ENCODE measurements around the gene GLIS1. TPM values are rescaled to one million over a fixed set of nuclear protein-coding genes. Genes with fewer than 3 reads are reported as not detected.

The GLIS1 gene
- total RNA-seq, 1 donor from 2014 or later, result 1.6 TPM

- Mint-ChIP-seq H3K4me3 (no peak overlapping the region), H3K27me3 (ENCODE audit: low read depth) (peaks cover 6% of the 10 kb centered on the region), H3K9me3 (no peaks in the 10 kb centered on the region), H3K36me3 (no peaks in the 10 kb centered on the region), H3K27ac (no peak overlapping the region), H3K4me1 (peaks cover 21% of the 10 kb centered on the region)
- DNase-seq (ENCODE audit: low spot score in 2 of 2, unreplicated experiment in 2 of 2), result no peak
- no peak for TF ChIP-seq CTCF (IDR thresholded peaks at IDR 0.05; ENCODE audit: unreplicated experiment)
These were observed 78.3 kb downstream of the GLIS1 start for GRCh38 chr1:53660666-53661065.

GRCh38 chr1:53659436-53659835 lies 79.5 kb downstream of the GLIS1 start:
- no peak for TF ChIP-seq CTCF (IDR thresholded peaks at IDR 0.05; ENCODE audit: unreplicated experiment)
- Mint-ChIP-seq H3K27ac (no peak overlapping the region), H3K9me3 (no peaks in the 10 kb centered on the region), H3K27me3 (ENCODE audit: low read depth) (peaks cover 3% of the 10 kb centered on the region), H3K4me3 (no peak overlapping the region), H3K4me1 (peaks cover 25% of the 10 kb centered on the region), H3K36me3 (no peaks in the 10 kb centered on the region)
- DNase-seq (ENCODE audit: low spot score in 2 of 2, unreplicated experiment in 2 of 2), result no peak

GRCh38 chr1:53658489-53659230 lies 80.3 kb downstream of the GLIS1 start:
- no peak for TF ChIP-seq CTCF (IDR thresholded peaks at IDR 0.05; ENCODE audit: unreplicated experiment)
- H3K36me3 Mint-ChIP-seq, result no peaks in the 10 kb centered on the region
- no peaks in the 10 kb centered on the region for H3K9me3 Mint-ChIP-seq
- no peak overlapping the region for H3K4me3 Mint-ChIP-seq
- no peak for DNase-seq (ENCODE audit: low spot score in 2 of 2, unreplicated experiment in 2 of 2)
- H3K4me1 Mint-ChIP-seq, result peaks cover 25% of the 10 kb centered on the region
- no peak overlapping the region for H3K27ac Mint-ChIP-seq
- H3K27me3 Mint-ChIP-seq (ENCODE audit: low read depth), result peaks cover 9% of the 10 kb centered on the region

- peaks cover 25% of the 10 kb centered on the region for H3K4me1 Mint-ChIP-seq
- peaks cover 15% of the 10 kb centered on the region for H3K27me3 Mint-ChIP-seq (ENCODE audit: low read depth)
- no peak overlapping the region for H3K27ac Mint-ChIP-seq
These were observed 81.0 kb downstream of the GLIS1 start for GRCh38 chr1:53657891-53658396.

GRCh38 chr1:53657531-53657805 lies 81.5 kb downstream of the GLIS1 start:
- Mint-ChIP-seq H3K4me3 (no peak overlapping the region), H3K27me3 (ENCODE audit: low read depth) (peaks cover 17% of the 10 kb centered on the region), H3K4me1 (peaks cover 25% of the 10 kb centered on the region), H3K9me3 (no peaks in the 10 kb centered on the region), H3K36me3 (no peaks in the 10 kb centered on the region), H3K27ac (no peak overlapping the region)
- TF ChIP-seq CTCF (IDR thresholded peaks at IDR 0.05; ENCODE audit: unreplicated experiment), result no peak
- DNase-seq (ENCODE audit: low spot score in 2 of 2, unreplicated experiment in 2 of 2), result no peak

More at GRCh38 chr1:53657891-53658396, 81.0 kb downstream of the GLIS1 start:
- no peak for DNase-seq (ENCODE audit: low spot score in 2 of 2, unreplicated experiment in 2 of 2)
- Mint-ChIP-seq H3K9me3 (no peaks in the 10 kb centered on the region), H3K36me3 (no peaks in the 10 kb centered on the region), H3K4me3 (no peak overlapping the region)
- no peak for TF ChIP-seq CTCF (IDR thresholded peaks at IDR 0.05; ENCODE audit: unreplicated experiment)

Measured in mesothelial cell of epicardium (in vitro differentiated cells).